IMR-90 (cell line): ENCODE data around the gene NR2F1. TPM values are rescaled to one million over a fixed set of nuclear protein-coding genes. Genes with fewer than 3 reads are reported as not detected.

Source experiments
- ATAC-seq: fragments of 200-7000 bp; cut with Tn5 transposase; 2 replicates; pipeline ENCODE4 v1.9.1; 2020; ENCODE audit warnings: low read depth, mild to moderate bottlenecking, moderate library complexity
- BruUV-seq: library from RNA; stranded (reverse); fragments of 400-500 nt; replicated peaks from 2 replicates; lab custom pipeline; 2021; lab: Mats Ljungman, UMichigan
- CTCF ChIA-PET: fragments of 300-600 bp; formaldehyde crosslinking; extraction: SDS; loops from one replicate; lab custom pipeline; 2021; ENCODE audit warnings: antibody characterized with exemption; lab: Yijun Ruan, JAX
- POLR2A ChIA-PET: fragments of 300-600 bp; sonication (Branson Sonifier 250); formaldehyde crosslinking; loops from one replicate; lab custom pipeline; 2022; ENCODE audit warnings: antibody characterized with exemption; ENCODE audit not compliant: unreplicated experiment; lab: Charles Lee
- DNase-seq: peaks from one replicate; pipeline ENCODE4 v3.0.0; 2013
- H2AFZ ChIP-seq: replicated peaks from 2 replicates; pipeline ENCODE3; 2013; ENCODE audit warnings: low read length, mild to moderate bottlenecking; ENCODE audit not compliant: poor library complexity
- H2AK5ac ChIP-seq: 2 replicates; pipeline ENCODE4 v1.6.1; 2013; ENCODE audit warnings: low read depth, low read length, inconsistent platforms
- H2AK9ac ChIP-seq: replicated peaks from 2 replicates; pipeline ENCODE3; 2013; ENCODE audit warnings: mild to moderate bottlenecking, low read depth, low read length, moderate library complexity; ENCODE audit not compliant: poor library complexity
- H2BK120ac ChIP-seq: 2 replicates; pipeline ENCODE4 v1.6.1; 2013; ENCODE audit warnings: low read depth, low read length, inconsistent platforms
- H2BK15ac ChIP-seq: 3 replicates; pipeline ENCODE4 v1.6.1; 2013; ENCODE audit warnings: low read depth, low read length, inconsistent platforms
- H2BK20ac ChIP-seq: 2 replicates; pipeline ENCODE4 v1.6.1; 2013; ENCODE audit warnings: low read depth, mild to moderate bottlenecking, inconsistent platforms, low read length, moderate library complexity
- H2BK5ac ChIP-seq: 2 replicates; pipeline ENCODE4 v1.6.1; 2013; ENCODE audit warnings: mild to moderate bottlenecking, low read depth, low read length, inconsistent platforms; ENCODE audit not compliant: poor library complexity, severe bottlenecking
- H3K14ac ChIP-seq: replicated peaks from 2 replicates; pipeline ENCODE4 v1.6.1; 2013; ENCODE audit warnings: low read depth, low read length, inconsistent platforms
- H3K18ac ChIP-seq: 2 replicates; pipeline ENCODE4 v1.6.1; 2013; ENCODE audit warnings: low read depth, low read length, control low read depth
- H3K23ac ChIP-seq: 2 replicates; pipeline ENCODE4 v1.6.1; 2013; ENCODE audit warnings: low read depth, low read length, inconsistent platforms
- H3K27ac ChIP-seq: 2 replicates; pipeline ENCODE4 v1.5.1; 2013; ENCODE audit warnings: mild to moderate bottlenecking, control low read depth, low read length; ENCODE audit not compliant: insufficient read depth
- H3K27me3 ChIP-seq: 2 replicates; pipeline ENCODE4 v1.6.1; 2013; ENCODE audit warnings: low read length; ENCODE audit not compliant: control insufficient read depth, insufficient read depth
- H3K36me3 ChIP-seq: 2 replicates; pipeline ENCODE4 v1.6.1; 2013; ENCODE audit warnings: low read length, mixed read lengths; ENCODE audit not compliant: control insufficient read depth, insufficient read depth
- H3K4ac ChIP-seq: 2 replicates; pipeline ENCODE4 v1.6.1; 2013; ENCODE audit warnings: low read depth, low read length, inconsistent platforms
- H3K4me1 ChIP-seq: 2 replicates; pipeline ENCODE4 v1.6.1; 2013; ENCODE audit warnings: low read length, mixed read lengths; ENCODE audit not compliant: control insufficient read depth, insufficient read depth
- H3K4me2 ChIP-seq: 2 replicates; pipeline ENCODE4 v1.6.1; 2013; ENCODE audit warnings: low read depth, mild to moderate bottlenecking, control low read depth, low read length, moderate library complexity
- H3K4me3 ChIP-seq: 2 replicates; pipeline ENCODE4 v1.5.1; 2013; ENCODE audit warnings: low read depth, mild to moderate bottlenecking, control low read depth, low read length, moderate library complexity; ENCODE audit not compliant: insufficient read depth
- H3K56ac ChIP-seq: 2 replicates; pipeline ENCODE4 v1.6.1; 2013; ENCODE audit warnings: low read length, inconsistent platforms; ENCODE audit not compliant: insufficient read depth; ENCODE audit errors: extremely low read depth
- H3K79me1 ChIP-seq, 2 experiments: 2 replicates each; pipeline ENCODE4 v1.6.1; 2013; ENCODE audit warnings: low read length in 2 of 2, inconsistent platforms in 1 of 2, low read depth in 1 of 2
- H3K9ac ChIP-seq: 2 replicates; pipeline ENCODE4 v1.6.1; 2013; ENCODE audit warnings: low read depth, low read length, control low read depth
- H3K9me1 ChIP-seq: 2 replicates; pipeline ENCODE4 v1.6.1; 2013; ENCODE audit warnings: low read length, inconsistent platforms; ENCODE audit not compliant: insufficient read depth
- H3K9me3 ChIP-seq: 2 replicates; pipeline ENCODE4 v1.6.1; 2013; ENCODE audit warnings: low read length; ENCODE audit not compliant: control insufficient read depth, insufficient read depth
- H4K20me1 ChIP-seq: 2 replicates; pipeline ENCODE4 v1.6.1; 2013; ENCODE audit warnings: low read length, inconsistent platforms; ENCODE audit not compliant: insufficient read depth
- H4K5ac ChIP-seq: 2 replicates; pipeline ENCODE4 v1.6.1; 2013; ENCODE audit warnings: mild to moderate bottlenecking, low read depth, low read length, control low read depth
- H4K8ac ChIP-seq, 2 experiments: 2 replicates each; pipeline ENCODE4 v1.6.1; 2013; ENCODE audit warnings: low read depth in 2 of 2, low read length in 2 of 2, control low read depth in 1 of 2, inconsistent platforms in 1 of 2
- H4K91ac ChIP-seq: 2 replicates; pipeline ENCODE4 v1.6.1; 2013; ENCODE audit warnings: low read depth, low read length, inconsistent platforms; ENCODE audit not compliant: insufficient read depth
- BHLHE40 ChIP-seq: fragments of 150-350 bp; IDR thresholded peaks from 2 replicates; pipeline ENCODE4 v1.6.1; 2016; ENCODE audit warnings: mild to moderate bottlenecking, low read depth, low read length
- CEBPB ChIP-seq: IDR thresholded peaks from 2 replicates; pipeline ENCODE4 v1.6.1; 2012; ENCODE audit warnings: low read depth, low read length, improper control_type of control experiment
- CHD1 ChIP-seq: IDR thresholded peaks from 2 replicates; pipeline ENCODE4 v1.6.1; 2012; ENCODE audit warnings: low read depth, low read length, improper control_type of control experiment
- CTCF ChIP-seq: conservative IDR thresholded peaks from 2 replicates; pipeline ENCODE4 v1.5.1; 2012; ENCODE audit warnings: mild to moderate bottlenecking, low read depth, low read length, improper control_type of control experiment
- ELK1 ChIP-seq: fragments of 150-350 bp; IDR thresholded peaks from 2 replicates; pipeline ENCODE4 v1.6.1; 2016; ENCODE audit warnings: low read depth, mild to moderate bottlenecking, low read length, moderate library complexity, borderline replicate concordance
- FOS ChIP-seq: fragments of 150-350 bp; IDR thresholded peaks from 2 replicates; pipeline ENCODE4 v1.6.1; 2016; ENCODE audit warnings: low read depth, low read length
- MAFK ChIP-seq: IDR thresholded peaks from 2 replicates; pipeline ENCODE4 v1.6.1; 2012; ENCODE audit warnings: low read depth, low read length, improper control_type of control experiment
- MAZ ChIP-seq: IDR thresholded peaks from 2 replicates; pipeline ENCODE4 v1.6.1; 2012; ENCODE audit warnings: low read depth, mild to moderate bottlenecking, low read length, improper control_type of control experiment, moderate library complexity, borderline replicate concordance
- MXI1 ChIP-seq: IDR thresholded peaks from 2 replicates; pipeline ENCODE4 v1.6.1; 2012; ENCODE audit warnings: low read depth, mild to moderate bottlenecking, low read length, moderate library complexity, borderline replicate concordance
- NFE2L2 ChIP-seq: fragments of 150-350 bp; IDR thresholded peaks from 2 replicates; pipeline ENCODE4 v1.6.1; 2016; ENCODE audit warnings: low read depth, mild to moderate bottlenecking, low read length
- POLR2A ChIP-seq: IDR thresholded peaks from 2 replicates; pipeline ENCODE4 v1.6.1; 2012; ENCODE audit warnings: mild to moderate bottlenecking, low read depth, low read length
- RAD21 ChIP-seq: IDR thresholded peaks from 2 replicates; pipeline ENCODE4 v1.6.1; 2012; ENCODE audit warnings: low read length, improper control_type of control experiment
- RCOR1 ChIP-seq: IDR thresholded peaks from 2 replicates; pipeline ENCODE4 v1.6.1; 2012; ENCODE audit warnings: mild to moderate bottlenecking, low read length, improper control_type of control experiment; ENCODE audit not compliant: insufficient replicate concordance
- RFX5 ChIP-seq: IDR thresholded peaks from 2 replicates; pipeline ENCODE4 v1.8.0; 2012; ENCODE audit warnings: low read depth, mild to moderate bottlenecking, low read length, moderate library complexity
- SMC3 ChIP-seq: fragments of 150-350 bp; IDR thresholded peaks from 2 replicates; pipeline ENCODE4 v1.6.1; 2016; ENCODE audit warnings: low read depth, mild to moderate bottlenecking, antibody characterized with exemption, low read length, moderate library complexity
- WGBS, 2 experiments: methylation state at CpG; one replicate each; pipeline versions ENCODE4 v1.1.5 to v1.1.7; 2013; ENCODE audit warnings: missing lambda C conversion rate in 2 of 2; ENCODE audit not compliant: insufficient read length in 1 of 2; ENCODE audit errors: extremely low coverage in 2 of 2; 5-methylcytosine and 5-hydroxymethylcytosine counted together
- dilution Hi-C: fragments of 300-500 bp; cut with HindIII; formaldehyde crosslinking; loops from one replicate; pipeline ENCODE4 v1.14.3; 2018; ENCODE audit warnings: low sequenced_read_pairs; ENCODE audit not compliant: unreplicated experiment
- in situ Hi-C: fragments of 300-500 bp; cut with MboI; formaldehyde crosslinking; loops from 3 replicates; pipeline ENCODE4 v1.14.3; 2019; ENCODE audit warnings: low sequenced_read_pairs, inconsistent platforms, mixed read lengths
- intact Hi-C: fragments of 100-400 bp; cut with micrococcal nuclease; formaldehyde crosslinking; loops from 2 replicates; pipeline ENCODE4 v1.10.0; 2022
- polyA plus RNA-seq, 3 experiments: library from polyadenylated mRNA; depleted of rRNA; stranded (reverse); fragments of >200 nt; gene quantifications; 2 replicates each; pipeline ENCODE4 v1.2.3, GENCODE V29; 2012; ENCODE audit warnings: low replicate concordance in 1 of 3
- total RNA-seq: library from RNA; depleted of rRNA; stranded (reverse); fragments of >200 nt; gene quantifications from 2 replicates; pipeline ENCODE4 v1.2.3, GENCODE V29; 2012
- TF ChIP-seq, protein P1 (sequence below): fragments of 150-350 bp; IDR thresholded peaks from 2 replicates; pipeline ENCODE4 v1.6.1; 2017; ENCODE audit warnings: mild to moderate bottlenecking, antibody characterized with exemption, low read length, low read depth

NR2F1 gene
- total and polyA plus RNA-seq, 2 of the 4 experiments (the other 2 are of a cell fraction) = 19.0 to 160 TPM

- no peak overlapping the region for H2AK9ac ChIP-seq
- no peak overlapping the region for H4K91ac ChIP-seq
- WGBS, 2 experiments = no CpG with 5 or more reads among the region's 2 CpGs
- H3K18ac ChIP-seq = no peak overlapping the region
- intact Hi-C loops (no loop called here), dilution Hi-C loops (no loop called here), in situ Hi-C loops (no loop called here)
- H3K56ac ChIP-seq = no peak overlapping the region
- H2BK20ac ChIP-seq = no peak overlapping the region
- no peak for DNase-seq
- no peak for ATAC-seq
- H4K5ac ChIP-seq = no peak overlapping the region
- H2BK5ac ChIP-seq = no peak overlapping the region
- no peaks in the 10 kb centered on the region for H4K20me1 ChIP-seq
- no peak overlapping the region for H2AFZ ChIP-seq
- peaks cover 18 to 25% of the 10 kb centered on the region in 2 experiments for H3K79me1 ChIP-seq
- H3K9ac ChIP-seq = no peak overlapping the region
- H3K4me3 ChIP-seq = no peak overlapping the region
- no TSS peak for BruUV-seq
- no peak overlapping the region for H2BK15ac ChIP-seq
- ChIA-PET CTCF (no interaction called here), POLR2A (no interaction called here)
- H3K9me1 ChIP-seq = no peaks in the 10 kb centered on the region
- no peak overlapping the region for H3K23ac ChIP-seq
- no peak overlapping the region for H3K14ac ChIP-seq
- no peaks in the 10 kb centered on the region for H3K9me3 ChIP-seq
- no peak overlapping the region for H2AK5ac ChIP-seq
- H3K27me3 ChIP-seq = no peaks in the 10 kb centered on the region
- H3K36me3 ChIP-seq = peaks cover 17% of the 10 kb centered on the region
- TF ChIP-seq SMC3 (no peak), RCOR1 (no peak), POLR2A (no peak), CTCF (no peak), FOS (no peak), MAZ (no peak), RAD21 (no peak), MAFK (no peak), MXI1 (no peak), CHD1 (no peak), RFX5 (no peak), ELK1 (no peak), CEBPB (no peak), BHLHE40 (no peak), NFE2L2 (no peak)
- TF ChIP-seq, protein P1, sequence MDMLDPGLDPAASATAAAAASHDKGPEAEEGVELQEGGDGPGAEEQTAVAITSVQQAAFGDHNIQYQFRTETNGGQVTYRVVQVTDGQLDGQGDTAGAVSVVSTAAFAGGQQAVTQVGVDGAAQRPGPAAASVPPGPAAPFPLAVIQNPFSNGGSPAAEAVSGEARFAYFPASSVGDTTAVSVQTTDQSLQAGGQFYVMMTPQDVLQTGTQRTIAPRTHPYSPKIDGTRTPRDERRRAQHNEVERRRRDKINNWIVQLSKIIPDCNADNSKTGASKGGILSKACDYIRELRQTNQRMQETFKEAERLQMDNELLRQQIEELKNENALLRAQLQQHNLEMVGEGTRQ = no peak
- H3K27ac ChIP-seq = no peak overlapping the region
- H4K8ac ChIP-seq = no peak overlapping the region
- H2BK120ac ChIP-seq = no peak overlapping the region
- H3K4ac ChIP-seq = no peak overlapping the region
- H3K4me1 ChIP-seq = no peaks in the 10 kb centered on the region
- H3K4me2 ChIP-seq = no peak overlapping the region
Observed at GRCh38 chr5:93557021-93557604, 25.9 kb upstream of the NR2F1 start.
